Gastrocnemius medialis (tissue), 4 donors: ENCODE results near the gene TRAF2. TPM values are rescaled to one million over a fixed set of nuclear protein-coding genes. Genes with fewer than 3 reads are reported as not detected.

Experiments
- ATAC-seq, 2 donors: fragments of 150-250 bp; one replicate each; pipeline ENCODE4 v1.9.1; 2016
- DNase-seq, 2 donors: peaks; one replicate each; pipeline ENCODE4 v3.0.0-alpha.2; 2019
- H3K27ac ChIP-seq, 4 donors: fragments of 200-600 bp; sonication (generic); 1 replicate in 1 of 4; 2 replicates in 3 of 4; pipeline ENCODE4 v1.5.1; 2016 to 2018; ENCODE audit warnings: mild to moderate bottlenecking in 2 of 4, moderate library complexity in 1 of 4
- H3K27me3 ChIP-seq, 3 donors: fragments of 200-600 bp; sonication (generic) in 2 of 3; 1 replicate in 1 of 3; 2 replicates in 2 of 3; pipeline versions ENCODE4 v1.5.1 to v1.6.0; 2016 to 2019; ENCODE audit warnings: mild to moderate bottlenecking in 1 of 3, moderate library complexity in 1 of 3
- H3K36me3 ChIP-seq, 2 donors: fragments of 200-600 bp; sonication (generic) in 1 of 2; one replicate each; pipeline ENCODE4 v1.5.1; 2017 to 2018
- H3K4me1 ChIP-seq, 2 donors: fragments of 200-600 bp; sonication (generic) in 1 of 2; one replicate each; pipeline ENCODE4 v1.5.1; 2016 to 2017; ENCODE audit warnings: mild to moderate bottlenecking in 2 of 2
- H3K4me3 ChIP-seq, 4 donors: fragments of 200-600 bp; sonication (generic) in 3 of 4; 1 replicate in 1 of 4; 2 replicates in 3 of 4; pipeline ENCODE4 v1.5.1; 2016 to 2019; ENCODE audit warnings: mild to moderate bottlenecking in 2 of 4
- H3K9me3 ChIP-seq, 3 donors: fragments of 200-600 bp; sonication (generic) in 2 of 3; 1 replicate in 1 of 3; 2 replicates in 2 of 3; pipeline ENCODE4 v1.5.1; 2016 to 2019
- CTCF ChIP-seq, 5 experiments: fragments of 450-650 bp in 3 of 5; fragments of 200-600 bp in 2 of 5; sonication (generic) in 2 of 5; IDR thresholded peaks in 4 of 5; conservative IDR thresholded peaks in 1 of 5; 1 replicate in 4 of 5; 2 replicates in 1 of 5; pipeline ENCODE4 v1.5.1; 2016 to 2019; ENCODE audit warnings: antibody characterized with exemption in 5 of 5, mild to moderate bottlenecking in 3 of 5, moderate library complexity in 3 of 5
- POLR2A ChIP-seq, 2 donors: fragments of 450-650 bp; IDR thresholded peaks; one replicate each; pipeline ENCODE4 v1.6.1; 2017; ENCODE audit warnings: antibody characterized with exemption in 2 of 2, mild to moderate bottlenecking in 2 of 2, moderate library complexity in 2 of 2
- in situ Hi-C, 4 donors: fragments of 200-750 bp; cut with MboI; loops; one replicate each; pipeline versions ENCODE4 v1.15.0 to v1.8.0; 2017; ENCODE audit warnings: low sequenced_read_pairs in 4 of 4
- intact Hi-C: fragments of 100-400 bp; cut with DNase I; formaldehyde crosslinking; loops from one replicate; pipeline ENCODE4 v1.15.1; 2023; ENCODE audit warnings: low total_unique reads
- total RNA-seq, 4 donors: library from RNA; depleted of rRNA; stranded (reverse); fragments of >200 nt; gene quantifications; one replicate each; pipeline versions ENCODE4 v1.1.0 to v1.2.3, GENCODE V29; 2016

The TRAF2 gene
- total RNA-seq, 4 donors from 2014 or later: 3.5 to 6.6 (median 4.8) TPM

DNA sequence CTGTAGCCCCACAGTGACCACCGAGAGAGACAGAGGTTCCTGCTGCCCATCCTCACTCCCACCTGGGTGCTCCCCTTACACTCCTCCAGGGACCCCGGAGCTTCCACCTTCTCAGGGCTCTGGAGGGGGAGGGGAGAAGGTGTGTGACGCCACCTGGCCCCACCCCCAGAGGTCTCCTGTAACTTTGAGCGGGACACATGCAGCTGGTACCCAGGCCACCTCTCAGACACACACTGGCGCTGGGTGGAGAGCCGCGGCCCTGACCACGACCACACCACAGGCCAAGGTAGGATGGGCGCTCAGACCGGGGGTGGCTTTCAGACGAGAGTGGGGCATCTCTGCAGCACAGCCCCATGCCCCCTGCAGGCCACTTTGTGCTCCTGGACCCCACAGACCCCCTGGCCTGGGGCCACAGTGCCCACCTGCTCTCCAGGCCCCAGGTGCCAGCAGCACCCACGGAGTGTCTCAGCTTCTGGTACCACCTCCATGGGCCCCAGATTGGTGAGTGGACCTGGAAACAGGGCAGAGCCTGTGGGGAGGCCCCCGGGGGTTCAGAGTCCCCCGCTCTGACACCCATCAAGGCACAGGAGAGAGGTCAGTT is 29.7 kb upstream of the TRAF2 start:
- H3K4me3 ChIP-seq: no peak overlapping the region
- in situ Hi-C loops: no loop called here
- H3K27ac ChIP-seq: no peak overlapping the region
- peaks cover 7 to 17% of the 10 kb centered on the region in 2 donors for H3K4me1 ChIP-seq
- DNase-seq: no peak
- TF ChIP-seq POLR2A (IDR thresholded peaks at IDR 0.05) (no peak), CTCF (IDR thresholded peaks at IDR 0.05 in 4 of 5, conservative IDR thresholded peaks at IDR 0.05 in 1 of 5) (no peak)
- no peaks in the 10 kb centered on the region for H3K9me3 ChIP-seq
- intact Hi-C loops: no loop called here
- peaks cover 0 to 4% of the 10 kb centered on the region in 2 donors for H3K36me3 ChIP-seq
- H3K27me3 ChIP-seq: no peaks in the 10 kb centered on the region
- ATAC-seq: no peak

DNA sequence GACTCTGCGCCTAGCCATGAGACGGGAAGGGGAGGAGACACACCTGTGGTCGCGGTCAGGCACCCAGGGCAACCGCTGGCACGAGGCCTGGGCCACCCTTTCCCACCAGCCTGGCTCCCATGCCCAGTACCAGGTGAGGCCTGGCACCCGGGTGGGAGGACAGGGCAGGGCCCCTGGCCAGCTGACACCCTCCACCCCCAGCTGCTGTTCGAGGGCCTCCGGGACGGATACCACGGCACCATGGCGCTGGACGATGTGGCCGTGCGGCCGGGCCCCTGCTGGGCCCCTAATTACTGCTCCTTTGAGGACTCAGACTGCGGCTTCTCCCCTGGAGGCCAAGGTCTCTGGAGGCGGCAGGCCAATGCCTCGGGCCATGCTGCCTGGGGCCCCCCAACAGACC is 29.1 kb upstream of the TRAF2 start:
- Histone ChIP-seq H3K4me1 (peaks cover 2 to 12% of the 10 kb centered on the region in 2 donors), H3K27me3 (no peaks in the 10 kb centered on the region), H3K4me3 (no peak overlapping the region), H3K27ac (no peak overlapping the region), H3K9me3 (no peaks in the 10 kb centered on the region), H3K36me3 (peaks cover 0 to 8% of the 10 kb centered on the region in 2 donors)
- intact Hi-C loops (no loop called here), in situ Hi-C loops (no loop called here)
- TF ChIP-seq CTCF (IDR thresholded peaks at IDR 0.05 in 4 of 5, conservative IDR thresholded peaks at IDR 0.05 in 1 of 5): no peak
- TF ChIP-seq POLR2A (IDR thresholded peaks at IDR 0.05): no peak
- DNase-seq (no peak), ATAC-seq (no peak)

- ATAC-seq: no peak
These were observed 28.5 kb upstream of the TRAF2 start for GRCh38 chr9:136857581-136858412.

DNA sequence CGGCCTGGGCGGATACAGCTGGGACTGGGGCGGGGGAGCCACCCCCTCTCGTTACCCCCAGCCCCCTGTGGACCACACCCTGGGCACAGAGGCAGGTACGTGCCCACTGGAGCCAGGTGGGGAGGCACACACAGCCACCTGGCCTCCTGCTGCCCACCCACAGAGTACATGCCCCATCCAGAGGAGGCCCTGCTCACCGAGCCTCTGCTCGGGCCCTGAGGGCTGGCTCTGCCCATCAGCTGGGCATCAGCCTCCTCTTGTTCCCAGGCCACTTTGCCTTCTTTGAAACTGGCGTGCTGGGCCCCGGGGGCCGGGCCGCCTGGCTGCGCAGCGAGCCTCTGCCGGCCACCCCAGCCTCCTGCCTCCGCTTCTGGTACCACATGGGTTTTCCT is 27.9 kb upstream of the TRAF2 start:
- DNase-seq (no peak), ATAC-seq (no peak)
- intact Hi-C loops: no loop called here
- H3K27ac ChIP-seq: no peak overlapping the region
- H3K4me3 ChIP-seq: no peak overlapping the region
- in situ Hi-C loops: no loop called here
- TF ChIP-seq CTCF (IDR thresholded peaks at IDR 0.05 in 4 of 5, conservative IDR thresholded peaks at IDR 0.05 in 1 of 5) (no peak), POLR2A (IDR thresholded peaks at IDR 0.05) (no peak)
- H3K27me3 ChIP-seq: no peaks in the 10 kb centered on the region
- no peaks in the 10 kb centered on the region for H3K9me3 ChIP-seq
- H3K4me1 ChIP-seq: peaks cover 2 to 11% of the 10 kb centered on the region in 2 donors
- peaks cover 0 to 21% of the 10 kb centered on the region in 2 donors for H3K36me3 ChIP-seq

More at GRCh38 chr9:136857581-136858412, 28.5 kb upstream of the TRAF2 start:
- DNase-seq: no peak
- peaks cover 0 to 14% of the 10 kb centered on the region in 2 donors for H3K36me3 ChIP-seq
- no peak for TF ChIP-seq CTCF (IDR thresholded peaks at IDR 0.05 in 4 of 5, conservative IDR thresholded peaks at IDR 0.05 in 1 of 5)
- TF ChIP-seq POLR2A (IDR thresholded peaks at IDR 0.05): no peak
- no peak overlapping the region for H3K4me3 ChIP-seq
- peaks cover 2 to 11% of the 10 kb centered on the region in 2 donors for H3K4me1 ChIP-seq
- no peaks in the 10 kb centered on the region for H3K27me3 ChIP-seq
- intact Hi-C loops (no loop called here), in situ Hi-C loops (no loop called here)
- no peak overlapping the region for H3K27ac ChIP-seq
- H3K9me3 ChIP-seq: no peaks in the 10 kb centered on the region
